ENCODE data around the gene CHIA. TPM values are rescaled to one million over a fixed set of nuclear protein-coding genes. Genes with fewer than 3 reads are reported as not detected.
A peak's percentile ranks its signal among the peaks of the same experiment; 100 is the strongest.

CHIA gene
- total and polyA plus RNA-seq, 5 donors from 2014 or later: not detected

DNA sequence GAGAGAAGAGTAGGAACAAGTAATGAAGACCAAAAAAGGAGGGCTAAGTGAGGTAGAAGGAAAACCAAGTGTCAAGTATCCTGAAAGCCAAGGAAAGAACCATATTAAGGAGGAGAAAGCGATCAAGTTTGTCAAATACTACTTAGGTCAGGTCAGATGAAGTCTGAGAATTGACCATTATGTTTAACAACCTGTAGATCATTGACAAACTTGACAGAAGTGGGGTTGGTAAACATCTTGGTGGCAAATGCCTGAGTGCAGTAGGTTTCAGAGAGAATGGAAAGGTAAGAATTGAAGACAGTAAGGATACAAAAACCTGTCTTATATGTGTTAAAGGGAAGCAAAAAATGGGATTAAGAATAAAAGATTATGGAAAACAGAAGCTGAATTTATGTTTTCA is 3.7 kb upstream of the CHIA start:
- Histone ChIP-seq H3K4me3 (ENCODE audit: low read depth, low read length) (no peak overlapping the region), H3K36me3 (ENCODE audit: control insufficient read depth, insufficient read depth, low read length) (no peaks in the 10 kb centered on the region), H3K9me3 (ENCODE audit: control insufficient read depth in 2 of 2, low read length in 2 of 2) (no peaks in the 10 kb centered on the region), H3K4me1 (ENCODE audit: control insufficient read depth, insufficient read depth, low read length, poor library complexity, severe bottlenecking) (no peaks in the 10 kb centered on the region), H3K27me3 (ENCODE audit: control insufficient read depth, insufficient read depth, low read length) (peaks cover 3% of the 10 kb centered on the region), H3K27ac (ENCODE audit: insufficient read depth, low read length, poor library complexity, severe bottlenecking) (no peak overlapping the region)
- DNase-seq: no peak
- ATAC-seq (ENCODE audit: low read depth in 2 of 2): no peak
- no peak overlapping the region for H3K4me3 Mint-ChIP-seq
- peaks cover 13% of the 10 kb centered on the region for H3K27me3 Mint-ChIP-seq
- peaks cover 0 to 3% (median 0%) of the 10 kb centered on the region in 7 donors for H3K9me3 Mint-ChIP-seq
- H3K36me3 Mint-ChIP-seq: no peaks in the 10 kb centered on the region
- H3K4me1 Mint-ChIP-seq: no peaks in the 10 kb centered on the region
- no peak overlapping the region for H3K27ac Mint-ChIP-seq

DNA sequence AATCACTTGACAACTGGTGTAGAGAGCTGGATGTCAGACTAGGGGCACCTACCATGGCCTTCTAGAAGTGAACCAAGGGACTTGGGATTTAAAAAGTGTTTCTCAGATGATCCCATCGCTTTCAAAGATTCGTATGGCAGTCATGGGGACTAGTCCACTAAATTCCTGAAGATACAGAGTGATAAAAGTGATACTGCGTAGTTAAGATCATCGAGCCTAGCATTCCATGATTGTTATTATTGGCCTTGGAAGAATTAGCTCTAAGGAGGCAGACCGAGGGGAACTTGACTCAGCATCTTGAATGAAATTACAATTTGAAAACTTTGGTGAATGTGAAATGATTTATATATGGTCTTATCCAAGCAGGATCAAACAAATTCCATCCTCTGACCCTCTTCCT is 1.3 kb upstream of the CHIA start:
- Mint-ChIP-seq H3K4me1 (peaks cover 0 to 8% (median 1%) of the 10 kb centered on the region in 4 donors), H3K9me3 (peaks cover 0 to 3% (median 0%) of the 10 kb centered on the region in 7 donors), H3K4me3 (no peak overlapping the region), H3K27me3 (peaks cover 20% of the 10 kb centered on the region), H3K36me3 (no peaks in the 10 kb centered on the region), H3K27ac (no peak overlapping the region)
- Histone ChIP-seq H3K4me1 (ENCODE audit: control insufficient read depth, insufficient read depth, low read length, poor library complexity, severe bottlenecking) (no peaks in the 10 kb centered on the region), H3K36me3 (ENCODE audit: control insufficient read depth, insufficient read depth, low read length) (no peaks in the 10 kb centered on the region), H3K27me3 (ENCODE audit: control insufficient read depth, insufficient read depth, low read length) (peaks cover 3% of the 10 kb centered on the region), H3K9me3 (ENCODE audit: control insufficient read depth in 2 of 2, low read length in 2 of 2) (no peaks in the 10 kb centered on the region), H3K27ac (ENCODE audit: insufficient read depth, low read length, poor library complexity, severe bottlenecking) (no peak overlapping the region), H3K4me3 (ENCODE audit: low read depth, low read length) (no peak overlapping the region)
- no peak for ATAC-seq (ENCODE audit: low read depth in 2 of 2)
- DNase-seq: no peak

- no peak overlapping the region for H3K27ac Mint-ChIP-seq
- peaks cover 0 to 10% (median 2%) of the 10 kb centered on the region in 4 donors for H3K4me1 Mint-ChIP-seq
Observed at GRCh38 chr1:111290104-111290503, 547 bp upstream of the CHIA start.

DNA sequence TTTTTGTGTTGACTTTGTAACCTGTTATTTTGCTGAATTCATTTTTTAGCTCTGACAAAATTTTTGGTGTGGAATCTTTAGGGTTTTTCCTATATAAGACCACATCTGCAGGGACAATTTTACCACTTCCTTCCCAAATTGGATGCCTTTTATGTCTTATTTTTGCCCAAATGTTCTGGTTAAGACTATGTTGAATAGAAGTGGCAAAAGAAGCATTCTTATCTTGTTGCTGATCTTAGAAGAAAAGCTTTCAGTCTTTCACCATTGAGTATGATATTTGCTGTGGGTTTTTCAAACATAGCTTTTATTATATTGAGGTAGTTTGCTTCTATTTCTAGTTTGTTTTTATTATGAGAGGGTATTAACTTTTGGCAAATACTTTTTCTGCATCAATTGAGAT is 3.7 kb downstream of the CHIA start:
- no peak overlapping the region for H3K27ac Mint-ChIP-seq
- DNase-seq (no peak), ATAC-seq (ENCODE audit: low read depth in 2 of 2) (no peak)
- Histone ChIP-seq H3K36me3 (ENCODE audit: control insufficient read depth, insufficient read depth, low read length) (no peaks in the 10 kb centered on the region), H3K27ac (ENCODE audit: insufficient read depth, low read length, poor library complexity, severe bottlenecking) (no peak overlapping the region), H3K9me3 (ENCODE audit: control insufficient read depth in 2 of 2, low read length in 2 of 2) (no peaks in the 10 kb centered on the region), H3K4me1 (ENCODE audit: control insufficient read depth, insufficient read depth, low read length, poor library complexity, severe bottlenecking) (no peaks in the 10 kb centered on the region), H3K27me3 (ENCODE audit: control insufficient read depth, insufficient read depth, low read length) (peaks cover 3% of the 10 kb centered on the region), H3K4me3 (ENCODE audit: low read depth, low read length) (no peak overlapping the region)
- no peak overlapping the region for H3K4me3 Mint-ChIP-seq
- peaks cover 19% of the 10 kb centered on the region for H3K27me3 Mint-ChIP-seq
- H3K36me3 Mint-ChIP-seq: no peaks in the 10 kb centered on the region
- H3K4me1 Mint-ChIP-seq: peaks cover 0 to 10% (median 2%) of the 10 kb centered on the region in 4 donors
- peaks cover 0 to 5% (median 0%) of the 10 kb centered on the region in 7 donors for H3K9me3 Mint-ChIP-seq

More at GRCh38 chr1:111290104-111290503, 547 bp upstream of the CHIA start:
- peaks cover 3% of the 10 kb centered on the region for H3K27me3 ChIP-seq (ENCODE audit: control insufficient read depth, insufficient read depth, low read length)
- ATAC-seq (ENCODE audit: low read depth in 2 of 2): no peak
- H3K4me3 ChIP-seq (ENCODE audit: low read depth, low read length): no peak overlapping the region
- Mint-ChIP-seq H3K36me3 (no peaks in the 10 kb centered on the region), H3K9me3 (peaks cover 0 to 3% (median 0%) of the 10 kb centered on the region in 7 donors), H3K4me3 (no peak overlapping the region), H3K27me3 (peaks cover 20% of the 10 kb centered on the region)
- no peaks in the 10 kb centered on the region for H3K9me3 ChIP-seq (ENCODE audit: control insufficient read depth in 2 of 2, low read length in 2 of 2)
- H3K27ac ChIP-seq (ENCODE audit: insufficient read depth, low read length, poor library complexity, severe bottlenecking): no peak overlapping the region
- no peaks in the 10 kb centered on the region for H3K36me3 ChIP-seq (ENCODE audit: control insufficient read depth, insufficient read depth, low read length)
- DNase-seq: no peak
- no peaks in the 10 kb centered on the region for H3K4me1 ChIP-seq (ENCODE audit: control insufficient read depth, insufficient read depth, low read length, poor library complexity, severe bottlenecking)

- DNase-seq: no peak
- peaks cover 22% of the 10 kb centered on the region for H3K27me3 ChIP-seq (ENCODE audit: control insufficient read depth, insufficient read depth, low read length)
- peaks cover 0 to 8% (median 2%) of the 10 kb centered on the region in 4 donors for H3K4me1 Mint-ChIP-seq
- no peaks in the 10 kb centered on the region for H3K36me3 Mint-ChIP-seq
- H3K36me3 ChIP-seq (ENCODE audit: control insufficient read depth, insufficient read depth, low read length): no peaks in the 10 kb centered on the region
- peaks cover 23% of the 10 kb centered on the region for H3K27me3 Mint-ChIP-seq
- ATAC-seq (ENCODE audit: low read depth in 2 of 2): no peak
- H3K9me3 ChIP-seq (ENCODE audit: control insufficient read depth in 2 of 2, low read length in 2 of 2): peaks cover 10 to 16% of the 10 kb centered on the region in 2 experiments
- H3K4me3 Mint-ChIP-seq: no peak overlapping the region
- H3K4me1 ChIP-seq (ENCODE audit: control insufficient read depth, insufficient read depth, low read length, poor library complexity, severe bottlenecking): no peaks in the 10 kb centered on the region
- H3K4me3 ChIP-seq (ENCODE audit: low read depth, low read length): no peak overlapping the region
- H3K27ac ChIP-seq (ENCODE audit: insufficient read depth, low read length, poor library complexity, severe bottlenecking): no peak overlapping the region
- H3K27ac Mint-ChIP-seq: no peak overlapping the region
- peaks cover 4 to 36% (median 8%) of the 10 kb centered on the region in 7 donors for H3K9me3 Mint-ChIP-seq
Observed at GRCh38 chr1:111302374-111302773, 11.7 kb downstream of the CHIA start.

GRCh38 chr1:111309690-111310089 is 19.0 kb downstream of the CHIA start:
- no peak overlapping the region for H3K27ac ChIP-seq (ENCODE audit: insufficient read depth, low read length, poor library complexity, severe bottlenecking)
- no peak overlapping the region for H3K4me3 ChIP-seq (ENCODE audit: low read depth, low read length)
- peaks cover 26% of the 10 kb centered on the region for H3K27me3 ChIP-seq (ENCODE audit: control insufficient read depth, insufficient read depth, low read length)
- H3K36me3 Mint-ChIP-seq: no peaks in the 10 kb centered on the region
- no peaks in the 10 kb centered on the region for H3K4me1 Mint-ChIP-seq
- H3K36me3 ChIP-seq (ENCODE audit: control insufficient read depth, insufficient read depth, low read length): no peaks in the 10 kb centered on the region
- ATAC-seq (ENCODE audit: low read depth in 2 of 2): no peak
- H3K9me3 ChIP-seq (ENCODE audit: control insufficient read depth in 2 of 2, low read length in 2 of 2): peaks cover 1 to 5% of the 10 kb centered on the region in 2 experiments
- no peak for DNase-seq
- H3K4me3 Mint-ChIP-seq: no peak overlapping the region
- peaks cover 37% of the 10 kb centered on the region for H3K27me3 Mint-ChIP-seq
- H3K9me3 Mint-ChIP-seq: peaks cover 0 to 9% (median 1%) of the 10 kb centered on the region in 7 donors
- no peak overlapping the region for H3K27ac Mint-ChIP-seq
- no peaks in the 10 kb centered on the region for H3K4me1 ChIP-seq (ENCODE audit: control insufficient read depth, insufficient read depth, low read length, poor library complexity, severe bottlenecking)

GRCh38 chr1:111318523-111318922 is 27.9 kb downstream of the CHIA start:
- H3K36me3 Mint-ChIP-seq: no peaks in the 10 kb centered on the region
- Histone ChIP-seq H3K27me3 (ENCODE audit: control insufficient read depth, insufficient read depth, low read length) (peaks cover 1% of the 10 kb centered on the region), H3K9me3 (ENCODE audit: control insufficient read depth in 2 of 2, low read length in 2 of 2) (no peaks in the 10 kb centered on the region), H3K36me3 (ENCODE audit: control insufficient read depth, insufficient read depth, low read length) (no peaks in the 10 kb centered on the region), H3K27ac (ENCODE audit: insufficient read depth, low read length, poor library complexity, severe bottlenecking) (no peak overlapping the region), H3K4me3 (ENCODE audit: low read depth, low read length) (no peak overlapping the region), H3K4me1 (ENCODE audit: control insufficient read depth, insufficient read depth, low read length, poor library complexity, severe bottlenecking) (no peaks in the 10 kb centered on the region)
- H3K27me3 Mint-ChIP-seq: peaks cover 25% of the 10 kb centered on the region
- H3K27ac Mint-ChIP-seq: no peak overlapping the region
- no peak for DNase-seq
- no peak overlapping the region for H3K4me3 Mint-ChIP-seq
- peaks cover 0 to 6% (median 0%) of the 10 kb centered on the region in 7 donors for H3K9me3 Mint-ChIP-seq
- no peak for ATAC-seq (ENCODE audit: low read depth in 2 of 2)
- peaks cover 0 to 17% (median 6%) of the 10 kb centered on the region in 4 donors for H3K4me1 Mint-ChIP-seq

DNA sequence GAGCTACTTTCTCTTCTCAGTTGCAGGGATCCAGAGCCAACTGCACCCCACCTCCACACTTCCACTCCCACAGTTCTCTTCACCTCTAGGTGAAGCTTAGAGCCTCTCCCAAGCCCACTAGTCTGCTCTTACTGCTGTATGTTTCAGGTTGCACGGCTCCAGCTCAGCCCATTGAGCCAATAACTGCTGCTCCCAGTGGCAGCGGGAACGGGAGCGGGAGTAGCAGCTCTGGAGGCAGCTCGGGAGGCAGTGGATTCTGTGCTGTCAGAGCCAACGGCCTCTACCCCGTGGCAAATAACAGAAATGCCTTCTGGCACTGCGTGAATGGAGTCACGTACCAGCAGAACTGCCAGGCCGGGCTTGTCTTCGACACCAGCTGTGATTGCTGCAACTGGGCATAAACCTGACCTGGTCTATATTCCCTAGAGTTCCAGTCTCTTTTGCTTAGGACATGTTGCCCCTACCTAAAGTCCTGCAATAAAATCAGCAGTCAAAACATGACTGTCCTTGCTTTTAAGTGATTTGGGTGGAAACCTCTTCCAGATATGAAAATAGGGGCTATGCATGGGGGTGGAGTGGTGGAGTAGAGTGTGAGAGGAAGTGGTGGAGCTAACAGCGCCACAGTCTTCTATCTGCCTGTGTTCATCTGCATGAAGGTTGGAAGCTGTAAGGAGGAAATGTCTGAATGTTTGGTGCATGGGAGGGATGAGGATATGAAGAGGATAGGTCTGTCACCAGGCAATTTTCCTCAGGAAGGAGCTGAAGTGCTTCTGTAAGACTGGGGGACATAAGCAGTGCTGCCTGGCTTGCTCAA is 29.6 kb downstream of the CHIA start:
- Histone ChIP-seq H3K27me3 (ENCODE audit: control insufficient read depth, insufficient read depth, low read length) (no peaks in the 10 kb centered on the region), H3K4me1 (ENCODE audit: control insufficient read depth, insufficient read depth, low read length, poor library complexity, severe bottlenecking) (no peaks in the 10 kb centered on the region), H3K36me3 (ENCODE audit: control insufficient read depth, insufficient read depth, low read length) (no peaks in the 10 kb centered on the region), H3K27ac (ENCODE audit: insufficient read depth, low read length, poor library complexity, severe bottlenecking) (no peak overlapping the region), H3K4me3 (ENCODE audit: low read depth, low read length) (no peak overlapping the region), H3K9me3 (ENCODE audit: control insufficient read depth in 2 of 2, low read length in 2 of 2) (no peaks in the 10 kb centered on the region)
- Mint-ChIP-seq H3K4me3 (no peak overlapping the region), H3K36me3 (no peaks in the 10 kb centered on the region), H3K4me1 (peaks cover 0 to 17% (median 6%) of the 10 kb centered on the region in 4 donors), H3K27me3 (peaks cover 15% of the 10 kb centered on the region), H3K27ac (peak overlapping the region in 2 of 3 donors; percentile 3 to 11), H3K9me3 (peaks cover 0 to 6% (median 0%) of the 10 kb centered on the region in 7 donors)
- ATAC-seq (ENCODE audit: low read depth in 2 of 2) (no peak), DNase-seq (no peak)
